ENCODE results near the gene OSTN. TPM values are rescaled to one million over a fixed set of nuclear protein-coding genes. Genes with fewer than 3 reads are reported as not detected.

OSTN gene
- total RNA-seq, 1 donor from 2014 or later, result 0.36 TPM

DNA sequence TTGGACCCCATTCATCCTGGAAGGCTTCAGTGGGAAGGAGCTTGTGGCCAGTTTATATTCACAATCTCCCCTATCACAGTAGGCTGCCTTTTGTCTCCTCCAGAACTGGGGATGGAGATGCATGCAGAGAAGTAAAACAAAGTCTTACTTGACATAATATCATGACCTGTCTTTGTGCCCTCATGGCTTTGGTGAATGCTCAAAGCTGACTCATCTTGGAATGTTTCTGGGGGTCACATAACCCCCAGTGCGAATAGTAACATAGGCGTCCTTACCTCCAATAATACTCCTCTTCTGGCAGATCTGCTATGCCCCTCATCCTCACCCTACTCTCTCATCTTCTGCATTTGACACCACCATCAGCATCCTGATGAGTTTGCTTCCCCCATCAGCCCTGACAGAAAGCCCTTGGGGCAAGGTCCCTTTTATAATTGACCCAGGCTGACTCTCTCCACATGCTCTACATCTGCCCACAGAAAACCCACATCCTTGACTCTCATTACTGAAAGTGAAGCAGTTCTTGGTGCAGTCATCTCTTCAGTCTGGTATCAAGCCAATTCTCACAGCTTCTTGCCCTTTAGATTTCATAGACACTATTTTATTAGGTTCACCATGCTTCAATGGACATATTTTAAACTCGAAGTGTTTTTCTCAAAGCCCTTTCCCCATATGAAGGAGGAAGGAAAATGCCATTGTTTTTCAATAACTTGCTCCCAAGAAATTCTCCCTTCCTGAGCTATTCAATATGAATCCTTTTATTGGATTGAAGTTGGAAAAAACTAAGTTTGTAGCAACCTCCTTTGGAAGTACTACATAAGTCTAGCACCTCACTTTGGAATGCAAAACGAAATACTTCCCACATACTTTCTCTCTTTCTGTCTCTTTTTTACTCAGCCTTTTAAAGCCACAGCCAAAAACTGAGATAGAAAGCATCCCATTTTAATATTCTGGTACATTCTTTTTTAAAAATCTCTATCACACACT is 36.6 kb downstream of the OSTN start:
- Histone ChIP-seq H3K27ac (replicated peaks) (no peak overlapping the region), H3K9me3 (replicated peaks) (no peaks in the 10 kb centered on the region), H3K36me3 (no peaks in the 10 kb centered on the region), H3K4me3 (no peak overlapping the region), H3K27me3 (ENCODE audit: low read depth) (no peaks in the 10 kb centered on the region), H3K4me1 (no peaks in the 10 kb centered on the region)
- TF ChIP-seq, protein P1, sequence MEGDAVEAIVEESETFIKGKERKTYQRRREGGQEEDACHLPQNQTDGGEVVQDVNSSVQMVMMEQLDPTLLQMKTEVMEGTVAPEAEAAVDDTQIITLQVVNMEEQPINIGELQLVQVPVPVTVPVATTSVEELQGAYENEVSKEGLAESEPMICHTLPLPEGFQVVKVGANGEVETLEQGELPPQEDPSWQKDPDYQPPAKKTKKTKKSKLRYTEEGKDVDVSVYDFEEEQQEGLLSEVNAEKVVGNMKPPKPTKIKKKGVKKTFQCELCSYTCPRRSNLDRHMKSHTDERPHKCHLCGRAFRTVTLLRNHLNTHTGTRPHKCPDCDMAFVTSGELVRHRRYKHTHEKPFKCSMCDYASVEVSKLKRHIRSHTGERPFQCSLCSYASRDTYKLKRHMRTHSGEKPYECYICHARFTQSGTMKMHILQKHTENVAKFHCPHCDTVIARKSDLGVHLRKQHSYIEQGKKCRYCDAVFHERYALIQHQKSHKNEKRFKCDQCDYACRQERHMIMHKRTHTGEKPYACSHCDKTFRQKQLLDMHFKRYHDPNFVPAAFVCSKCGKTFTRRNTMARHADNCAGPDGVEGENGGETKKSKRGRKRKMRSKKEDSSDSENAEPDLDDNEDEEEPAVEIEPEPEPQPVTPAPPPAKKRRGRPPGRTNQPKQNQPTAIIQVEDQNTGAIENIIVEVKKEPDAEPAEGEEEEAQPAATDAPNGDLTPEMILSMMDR (IDR thresholded peaks at IDR 0.05; ENCODE audit: borderline replicate concordance), result no peak
- no peak for DNase-seq
- intact Hi-C loops (cut with micrococcal nuclease), result no loop called here

DNA sequence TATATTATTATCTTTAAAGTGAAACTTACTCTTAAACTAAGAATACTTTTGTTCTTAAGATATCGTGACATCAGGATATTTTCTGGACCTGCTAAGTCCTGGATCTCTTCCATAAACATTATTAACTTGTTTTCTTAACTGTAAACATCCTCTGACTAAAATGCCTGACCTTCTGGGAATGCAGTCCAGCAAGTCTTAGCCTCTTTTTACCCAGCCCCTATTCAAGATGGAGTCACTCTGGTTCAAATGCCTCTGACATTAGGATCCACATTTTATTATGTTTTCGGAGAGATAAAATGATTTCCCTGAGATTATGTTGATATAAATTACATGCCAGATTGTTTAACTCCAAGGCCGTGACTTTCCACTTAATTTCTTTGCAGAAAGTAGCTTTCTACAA is 37.6 kb downstream of the OSTN start:
- Histone ChIP-seq H3K4me3 (no peak overlapping the region), H3K9me3 (replicated peaks) (no peaks in the 10 kb centered on the region), H3K27ac (replicated peaks) (no peak overlapping the region), H3K4me1 (no peaks in the 10 kb centered on the region), H3K36me3 (no peaks in the 10 kb centered on the region), H3K27me3 (ENCODE audit: low read depth) (no peaks in the 10 kb centered on the region)
- DNase-seq, result no peak
- TF ChIP-seq, protein P1 (IDR thresholded peaks at IDR 0.05; ENCODE audit: borderline replicate concordance), result no peak
- intact Hi-C loops (cut with micrococcal nuclease), result no loop called here

DNA sequence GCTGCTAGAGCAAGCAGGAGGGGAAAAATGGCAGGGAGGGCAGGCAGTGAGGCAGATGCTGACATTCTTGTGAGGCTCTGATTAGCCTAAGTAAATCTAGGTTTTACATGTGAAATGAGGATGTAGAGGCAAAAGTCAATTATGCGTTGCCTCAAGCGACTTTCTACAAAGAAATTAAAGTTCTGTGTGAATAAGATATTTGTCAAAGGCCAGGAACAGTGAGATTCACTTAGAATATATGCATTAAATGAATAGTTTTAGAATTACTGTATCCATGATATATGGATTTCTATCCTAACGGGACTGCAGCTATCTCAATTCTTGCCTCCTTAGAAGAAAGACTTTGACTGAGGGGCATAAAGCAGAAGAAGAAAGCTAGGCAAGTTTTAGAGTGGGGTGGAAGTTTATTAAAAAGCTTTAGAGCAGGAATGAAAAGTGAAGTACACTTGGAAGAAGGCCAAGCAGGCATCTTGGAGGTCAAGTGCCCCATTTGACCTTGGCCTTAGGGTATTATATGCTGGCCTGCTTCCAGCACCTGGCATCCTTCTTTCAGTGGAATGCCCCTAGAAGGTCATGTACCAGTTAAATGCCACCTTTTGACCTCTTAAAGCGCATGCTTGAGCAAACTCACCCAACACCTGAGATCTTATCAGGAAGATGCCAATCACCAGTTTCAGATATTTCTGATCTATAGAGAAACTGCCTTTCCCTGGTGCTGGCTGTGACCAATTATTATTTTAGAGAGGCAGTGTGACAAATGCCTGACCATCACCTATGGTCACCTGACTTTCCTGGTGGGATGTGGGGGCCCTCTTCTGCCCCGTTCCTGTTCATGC is 38.2 kb downstream of the OSTN start:
- Histone ChIP-seq H3K27me3 (ENCODE audit: low read depth) (no peaks in the 10 kb centered on the region), H3K27ac (replicated peaks) (no peak overlapping the region), H3K4me3 (no peak overlapping the region), H3K9me3 (replicated peaks) (no peaks in the 10 kb centered on the region), H3K36me3 (no peaks in the 10 kb centered on the region), H3K4me1 (no peaks in the 10 kb centered on the region)
- TF ChIP-seq, protein P1 (IDR thresholded peaks at IDR 0.05; ENCODE audit: borderline replicate concordance), result no peak
- intact Hi-C loops (cut with micrococcal nuclease), result no loop called here
- no peak for DNase-seq

DNA sequence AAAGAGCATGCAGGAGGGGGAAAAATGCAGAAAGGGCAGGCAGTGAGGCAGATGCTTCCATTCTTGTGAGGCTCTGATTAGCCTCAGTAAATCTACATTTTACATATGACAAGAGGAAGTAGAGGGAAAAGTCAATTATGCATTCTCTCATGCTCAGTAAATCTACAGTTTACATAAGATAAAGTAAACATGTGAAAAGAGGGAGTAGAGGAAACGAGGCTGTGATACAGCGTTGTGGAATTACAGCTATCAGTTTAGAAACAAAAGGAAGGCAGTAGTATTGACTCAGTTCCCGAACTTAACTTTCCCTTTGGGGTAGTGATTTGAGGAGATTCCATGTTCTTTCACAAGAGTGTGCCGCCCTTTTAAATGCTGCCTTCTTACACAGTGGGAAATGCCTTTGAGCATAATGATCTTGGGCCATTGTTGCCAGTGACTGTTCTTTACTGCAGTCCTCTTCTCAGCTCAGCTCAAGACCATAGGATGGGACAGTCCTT is 39.3 kb downstream of the OSTN start:
- no peak overlapping the region for H3K27ac ChIP-seq (replicated peaks)
- TF ChIP-seq, protein P1 (IDR thresholded peaks at IDR 0.05; ENCODE audit: borderline replicate concordance), result no peak
- H3K9me3 ChIP-seq (replicated peaks), result no peaks in the 10 kb centered on the region
- no peaks in the 10 kb centered on the region for H3K4me1 ChIP-seq
- intact Hi-C loops (cut with micrococcal nuclease), result no loop called here
- DNase-seq, result no peak
- no peaks in the 10 kb centered on the region for H3K27me3 ChIP-seq (ENCODE audit: low read depth)
- no peaks in the 10 kb centered on the region for H3K36me3 ChIP-seq
- no peak overlapping the region for H3K4me3 ChIP-seq

DNA sequence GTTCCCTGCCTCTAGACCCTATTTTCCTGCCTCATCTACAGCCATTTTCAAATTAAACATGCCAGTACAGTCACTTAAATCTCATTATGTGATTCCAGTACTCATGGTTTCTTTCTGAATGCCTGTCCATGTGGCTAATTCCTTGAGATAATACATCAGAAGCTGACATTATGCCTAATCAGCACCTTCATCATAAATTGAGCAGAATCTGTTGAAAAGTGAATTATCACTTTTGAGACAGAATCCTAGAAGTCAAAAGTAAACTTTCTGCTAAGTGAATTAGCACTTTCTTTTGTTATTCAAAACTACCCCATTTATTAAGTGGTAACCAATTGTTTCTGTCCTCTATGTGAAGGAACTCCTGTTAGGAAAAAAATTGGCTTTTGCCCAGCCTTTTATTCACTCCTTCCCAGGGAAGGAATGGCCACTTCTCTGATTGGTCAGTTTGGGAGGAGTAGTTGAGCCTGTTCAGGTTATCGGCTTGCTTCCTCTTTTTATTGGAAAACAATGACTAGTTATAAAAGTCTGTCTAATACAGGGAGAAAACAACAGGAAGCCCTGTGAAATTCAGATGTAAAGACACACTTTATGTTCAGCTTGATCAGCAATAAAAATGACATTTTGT is 40.5 kb downstream of the OSTN start:
- TF ChIP-seq, protein P1 (IDR thresholded peaks at IDR 0.05; ENCODE audit: borderline replicate concordance), result no peak
- intact Hi-C loops (cut with micrococcal nuclease), result no loop called here

More for the DNA sequence above, 40.5 kb downstream of the OSTN start:
- Histone ChIP-seq H3K27me3 (ENCODE audit: low read depth) (no peaks in the 10 kb centered on the region), H3K4me1 (no peaks in the 10 kb centered on the region), H3K9me3 (replicated peaks) (no peaks in the 10 kb centered on the region), H3K4me3 (no peak overlapping the region), H3K27ac (replicated peaks) (no peak overlapping the region), H3K36me3 (no peaks in the 10 kb centered on the region)
- no peak for DNase-seq

Measured in left ventricle myocardium inferior (tissue), 1 donor.